ENCODE data around the gene THSD4.

DNA sequence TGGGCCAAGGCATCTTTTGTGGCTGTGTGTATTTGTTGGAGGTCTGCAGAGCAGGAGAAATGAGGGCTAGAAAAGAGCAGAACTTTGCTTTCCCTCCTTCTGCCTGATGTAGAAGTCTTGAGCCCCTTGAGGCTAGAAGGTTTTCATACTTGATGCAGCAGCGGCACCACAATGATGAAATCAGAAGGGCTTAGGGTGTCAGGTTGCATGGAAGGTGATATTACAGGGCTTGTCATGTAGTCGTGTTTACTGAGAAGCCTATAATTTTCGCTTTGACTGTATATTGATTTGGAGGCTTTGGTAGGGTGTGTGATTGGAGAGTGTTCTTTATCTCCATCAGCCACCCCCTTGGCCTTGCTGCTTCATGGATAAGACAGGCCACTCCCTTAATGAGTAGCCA is 339.8 kb downstream of the THSD4 start:
- no peak for TF ChIP-seq CTCF (conservative IDR thresholded peaks at IDR 0.05 in 1 of 2, IDR thresholded peaks at IDR 0.05 in 1 of 2; ENCODE audit: extremely low read depth in 1 of 2, insufficient read depth in 1 of 2, low read depth in 1 of 2, low read length in 2 of 2)
- TF ChIP-seq EZH2 (IDR thresholded peaks at IDR 0.05; ENCODE audit: borderline replicate concordance, low read length) = no peak
